ENCODE results near the gene EIF3L.

DNA sequence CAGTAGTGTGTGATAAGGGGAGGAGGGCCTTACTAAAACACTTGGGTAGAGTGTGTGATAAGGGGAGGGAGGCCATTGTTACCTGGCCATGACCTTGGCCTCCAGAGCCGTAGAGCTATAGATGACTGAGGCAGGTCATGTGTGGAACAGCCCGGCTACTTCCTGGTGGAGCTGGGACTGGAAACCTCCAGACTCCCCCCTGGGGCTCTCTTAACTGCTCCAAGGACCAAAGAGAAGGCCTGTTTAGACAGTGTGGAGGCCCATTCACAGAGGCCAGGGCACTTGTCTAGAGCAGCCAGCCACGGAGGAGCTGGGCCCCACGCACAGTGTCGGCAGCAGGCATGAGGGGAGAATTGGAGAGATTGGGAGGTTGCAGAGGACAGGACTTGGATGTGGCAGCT lies 44.4 kb downstream of the EIF3L start:
- TF ChIP-seq CTCF (IDR thresholded peaks at IDR 0.05) (no peak), EZH2 (IDR thresholded peaks at IDR 0.05) (no peak), EZH2phosphoT487 (IDR thresholded peaks at IDR 0.05) (no peak)
